B cell (primary cell): ENCODE data around the gene CDX1. TPM values are rescaled to one million over a fixed set of nuclear protein-coding genes. Genes with fewer than 3 reads are reported as not detected.

ENCODE experiments used
- ATAC-seq: fragments of 200-7000 bp; cut with Tn5 transposase; one replicate; pipeline ENCODE4 v1.10.0; 2021; ENCODE audit warnings: low read depth, mild to moderate bottlenecking, moderate number of reproducible peaks, moderate library complexity
- CTCF ChIA-PET: fragments of 350-600 bp; sonication (Branson Sonifier 250); formaldehyde crosslinking; loops from one replicate; lab custom pipeline; 2021; ENCODE audit warnings: antibody characterized with exemption, inconsistent platforms; lab: Charles Lee
- POLR2A ChIA-PET: fragments of 350-600 bp; sonication (Branson Sonifier 250); formaldehyde crosslinking; loops from one replicate; lab custom pipeline; 2021; ENCODE audit warnings: antibody characterized with exemption; lab: Charles Lee
- DNase-seq: peaks from one replicate; pipeline ENCODE4 v3.0.0; 2013
- H2AFZ ChIP-seq: 2 replicates; pipeline ENCODE4 v1.6.1; 2012; ENCODE audit warnings: mild to moderate bottlenecking, low read depth, low read length; ENCODE audit not compliant: insufficient read depth, poor library complexity, severe bottlenecking
- H3K27ac ChIP-seq, 2 donors: 1 replicate in 1 of 2; 2 replicates in 1 of 2; pipeline ENCODE4 v1.5.1; 2012 to 2013; ENCODE audit warnings: low read length in 2 of 2, mild to moderate bottlenecking in 2 of 2, moderate library complexity in 1 of 2
- H3K27me3 ChIP-seq, 4 experiments: fragments of 200-600 bp in 1 of 4; sonication (generic) in 1 of 4; replicated peaks in 1 of 4; 1 replicate in 2 of 4; 2 replicates in 2 of 4; pipeline versions ENCODE4 v1.6.1 to v1.7.0; 2013 to 2016; ENCODE audit warnings: low read length in 3 of 4, mild to moderate bottlenecking in 2 of 4, mixed read lengths in 1 of 4, moderate library complexity in 1 of 4; ENCODE audit not compliant: insufficient read depth in 4 of 4, control insufficient read depth in 3 of 4; ENCODE audit errors: control extremely low read depth in 1 of 4
- H3K36me3 ChIP-seq, 2 experiments: replicated peaks in 1 of 2; 1 replicate in 1 of 2; 2 replicates in 1 of 2; pipeline versions ENCODE4 v1.6.1 to v1.7.1; 2013; ENCODE audit warnings: low read length in 1 of 2; ENCODE audit not compliant: insufficient read depth in 2 of 2, control insufficient read depth in 1 of 2; ENCODE audit errors: control extremely low read depth in 1 of 2, extremely low read depth in 1 of 2
- H3K4me1 ChIP-seq, 2 donors: fragments of 200-600 bp in 1 of 2; sonication (generic) in 1 of 2; 1 replicate in 1 of 2; 2 replicates in 1 of 2; pipeline versions ENCODE4 v1.5.1 to v1.6.1; 2013 to 2017; ENCODE audit warnings: low read length in 2 of 2; ENCODE audit not compliant: control insufficient read depth in 2 of 2, insufficient read depth in 2 of 2
- H3K4me2 ChIP-seq: replicated peaks from 2 replicates; pipeline ENCODE3; 2012; ENCODE audit warnings: mild to moderate bottlenecking, low read depth, low read length; ENCODE audit not compliant: poor library complexity, severe bottlenecking
- H3K4me3 ChIP-seq, 5 experiments: fragments of 200-600 bp in 1 of 5; sonication (generic) in 1 of 5; 1 replicate in 3 of 5; 2 replicates in 2 of 5; pipeline versions ENCODE4 v1.5.1 to v1.7.0; 2011 to 2016; ENCODE audit warnings: low read length in 4 of 5, mild to moderate bottlenecking in 4 of 5, low read depth in 2 of 5, control low read depth in 1 of 5, moderate library complexity in 1 of 5; ENCODE audit not compliant: insufficient read depth in 1 of 5; ENCODE audit errors: control extremely low read depth in 1 of 5, extremely low read depth in 1 of 5
- H3K79me2 ChIP-seq: fragments of 200-600 bp; sonication (generic); one replicate; pipeline ENCODE4 v1.6.0; 2016; ENCODE audit warnings: low read length; ENCODE audit not compliant: control insufficient read depth, insufficient read depth
- H3K9ac ChIP-seq: fragments of 200-600 bp; sonication (generic); 2 replicates; pipeline ENCODE4 v1.6.1; 2017; ENCODE audit warnings: mild to moderate bottlenecking, low read length, moderate library complexity
- H3K9me3 ChIP-seq, 3 donors: one replicate each; pipeline versions ENCODE4 v1.6.1 to v1.7.1; 2013; ENCODE audit warnings: low read length in 2 of 3; ENCODE audit not compliant: control insufficient read depth in 2 of 3, insufficient read depth in 1 of 3; ENCODE audit errors: control extremely low read depth in 1 of 3
- H4K20me1 ChIP-seq: 2 replicates; pipeline ENCODE4 v1.6.0; 2012; ENCODE audit warnings: mild to moderate bottlenecking, low read length; ENCODE audit not compliant: insufficient read depth, control insufficient read depth, poor library complexity, severe bottlenecking
- H3K27ac Mint-ChIP-seq: one replicate; pipeline ENCODE4 v1.8.0; 2021; ENCODE audit warnings: mixed read lengths
- H3K27me3 Mint-ChIP-seq: one replicate; pipeline ENCODE4 v1.8.0; 2021; ENCODE audit warnings: mixed read lengths
- H3K4me1 Mint-ChIP-seq: one replicate; pipeline ENCODE4 v1.8.0; 2021; ENCODE audit warnings: mixed read lengths
- H3K4me3 Mint-ChIP-seq: one replicate; pipeline ENCODE4 v1.8.0; 2021; ENCODE audit warnings: mixed read lengths
- H3K9me3 Mint-ChIP-seq: one replicate; pipeline ENCODE4 v1.8.0; 2022; ENCODE audit warnings: mixed read lengths; ENCODE audit not compliant: insufficient read depth
- CTCF ChIP-seq: fragments of 200-600 bp; IDR thresholded peaks from one replicate; pipeline ENCODE4 v1.8.0; 2022; ENCODE audit warnings: antibody characterized with exemption, mild to moderate bottlenecking
- EZH2 ChIP-seq: IDR thresholded peaks from 2 replicates; pipeline ENCODE4 v1.6.1; 2012; ENCODE audit warnings: borderline replicate concordance, low read depth, mild to moderate bottlenecking, moderate library complexity, low read length; ENCODE audit not compliant: insufficient read depth, poor library complexity, severe bottlenecking
- WGBS: methylation state at CpG from one replicate; pipeline ENCODE4 v1.1.5; 2013; ENCODE audit warnings: missing lambda C conversion rate; ENCODE audit not compliant: insufficient coverage; 5-methylcytosine and 5-hydroxymethylcytosine counted together
- intact Hi-C: fragments of 100-400 bp; cut with micrococcal nuclease; formaldehyde crosslinking; loops from one replicate; pipeline ENCODE4 v1.10.0; 2022
- polyA plus RNA-seq: library from polyadenylated mRNA; depleted of rRNA; stranded (reverse); fragments of >200 nt; gene quantifications from 2 replicates; pipeline ENCODE4 v1.2.3, GENCODE V29; 2012
- total RNA-seq, 2 donors: library from RNA; stranded (reverse); fragments of 120-200 nt in 1 of 2; gene quantifications; 1 replicate in 1 of 2; 2 replicates in 1 of 2; pipeline versions ENCODE4 v1.2.3 to v1.2.4, GENCODE V29; 2013 to 2022

Gene CDX1
- total and polyA plus RNA-seq, 2 donors (not counting 1 experiment from before 2014, with no cell fraction given), result not detected

GRCh38 chr5:150124596-150124995, 42.0 kb upstream of the CDX1 start:
- H3K9me3 ChIP-seq, result no peaks in the 10 kb centered on the region
- H3K4me1 Mint-ChIP-seq, result no peaks in the 10 kb centered on the region
- TF ChIP-seq CTCF (no peak), EZH2 (no peak)
- H3K79me2 ChIP-seq, result no peaks in the 10 kb centered on the region
- H3K4me3 ChIP-seq, result no peak overlapping the region
- DNase-seq (no peak), ATAC-seq (no peak)
- intact Hi-C loops, result no loop called here
- no peaks in the 10 kb centered on the region for H3K27me3 ChIP-seq
- H3K27me3 Mint-ChIP-seq, result no peaks in the 10 kb centered on the region
- CTCF ChIA-PET, result no interaction called here
- no peaks in the 10 kb centered on the region for H3K4me1 ChIP-seq
- WGBS, result 100% methylated on average over 2 of the region's 8 CpGs
- no peak overlapping the region for H3K9ac ChIP-seq
- no peaks in the 10 kb centered on the region for H3K36me3 ChIP-seq
- no peak overlapping the region for H3K4me3 Mint-ChIP-seq
- no peak overlapping the region for H3K27ac ChIP-seq
- no peak overlapping the region for H3K4me2 ChIP-seq
- H3K9me3 Mint-ChIP-seq, result no peaks in the 10 kb centered on the region
- H4K20me1 ChIP-seq, result no peaks in the 10 kb centered on the region
- H2AFZ ChIP-seq, result no peak overlapping the region
- POLR2A ChIA-PET, result no interaction called here
- H3K27ac Mint-ChIP-seq, result no peak overlapping the region

GRCh38 chr5:150125334-150125733, 41.2 kb upstream of the CDX1 start:
- no peaks in the 10 kb centered on the region for H3K4me1 ChIP-seq
- no peak overlapping the region for H3K4me2 ChIP-seq
- H3K27me3 ChIP-seq, result no peaks in the 10 kb centered on the region
- H3K9me3 Mint-ChIP-seq, result no peaks in the 10 kb centered on the region
- ChIA-PET POLR2A (no interaction called here), CTCF (no interaction called here)
- TF ChIP-seq CTCF (no peak), EZH2 (no peak)
- intact Hi-C loops, result no loop called here
- no peaks in the 10 kb centered on the region for H3K27me3 Mint-ChIP-seq
- DNase-seq, result no peak
- ATAC-seq, result no peak
- no peak overlapping the region for H3K27ac Mint-ChIP-seq
- no peak overlapping the region for H2AFZ ChIP-seq
- H3K4me1 Mint-ChIP-seq, result no peaks in the 10 kb centered on the region
- H3K4me3 ChIP-seq, result no peak overlapping the region
- H3K36me3 ChIP-seq, result no peaks in the 10 kb centered on the region
- H4K20me1 ChIP-seq, result no peaks in the 10 kb centered on the region
- no peak overlapping the region for H3K27ac ChIP-seq
- 99% methylated on average over 10 of the region's 10 CpGs for WGBS
- H3K9ac ChIP-seq, result no peak overlapping the region
- no peaks in the 10 kb centered on the region for H3K79me2 ChIP-seq
- H3K9me3 ChIP-seq, result no peaks in the 10 kb centered on the region
- H3K4me3 Mint-ChIP-seq, result no peak overlapping the region
